ENCODE results near the gene KIF26B. TPM values are rescaled to one million over a fixed set of nuclear protein-coding genes. Genes with fewer than 3 reads are reported as not detected.

Gene KIF26B
- total RNA-seq, 1 experiment from 2014 or later, result 1.2 TPM

GRCh38 chr1:245609354-245610150 is 454.8 kb downstream of the KIF26B start (continued):
- TF ChIP-seq TEAD4 (CRISPR knock-in tag; IDR thresholded peaks at IDR 0.05), result no peak

- Mint-ChIP-seq H3K9me3 (no peaks in the 10 kb centered on the region), H3K36me3 (no peaks in the 10 kb centered on the region), H3K27ac (no peak overlapping the region), H3K4me3 (no peak overlapping the region), H3K4me1 (peaks cover 4% of the 10 kb centered on the region; the same call in 1 of the 2 replicates), H3K27me3 (ENCODE audit: low read depth) (no peaks in the 10 kb centered on the region)
- ChIA-PET CTCF (no interaction called here), POLR2A (no interaction called here)
- ATAC-seq, result no peak
- DNase-seq (ENCODE audit: low spot score), result no peak
- TF ChIP-seq FOXJ3 (CRISPR knock-in tag; IDR thresholded peaks at IDR 0.05; ENCODE audit: borderline replicate concordance) (no peak), ZNF232 (CRISPR knock-in tag; IDR thresholded peaks at IDR 0.05) (no peak), SMAD4 (CRISPR knock-in tag; IDR thresholded peaks at IDR 0.05) (no peak), RELA (CRISPR knock-in tag; IDR thresholded peaks at IDR 0.05; ENCODE audit: borderline replicate concordance) (no peak), MAX (CRISPR knock-in tag; IDR thresholded peaks at IDR 0.05) (no peak), NFE2L1 (CRISPR knock-in tag; IDR thresholded peaks at IDR 0.05) (no peak), ARID4B (CRISPR knock-in tag; IDR thresholded peaks at IDR 0.05; ENCODE audit: borderline replicate concordance) (no peak)
Measured at GRCh38 chr1:245611251-245611650, 456.5 kb downstream of the KIF26B start.

GRCh38 chr1:245614476-245614875 is 459.7 kb downstream of the KIF26B start:
- POLR2A ChIA-PET, result no interaction called here
- H3K9me3 Mint-ChIP-seq, result no peaks in the 10 kb centered on the region
- no peaks in the 10 kb centered on the region for H3K36me3 Mint-ChIP-seq
- TF ChIP-seq FOXP1 (CRISPR knock-in tag; IDR thresholded peaks at IDR 0.05; ENCODE audit: borderline replicate concordance), result no peak
- no peak for TF ChIP-seq ZNF671 (CRISPR knock-in tag; IDR thresholded peaks at IDR 0.05)
- no peak for TF ChIP-seq MXD4 (CRISPR knock-in tag; IDR thresholded peaks at IDR 0.05; ENCODE audit: borderline replicate concordance)
- TF ChIP-seq ZNF219 (CRISPR knock-in tag; IDR thresholded peaks at IDR 0.05; ENCODE audit: borderline replicate concordance), result no peak
- no peak for TF ChIP-seq GRHL2 (CRISPR knock-in tag; IDR thresholded peaks at IDR 0.05; ENCODE audit: insufficient replicate concordance, severe bottlenecking)
- TF ChIP-seq CREB1 (CRISPR knock-in tag; IDR thresholded peaks at IDR 0.05), result no peak
- no peak for TF ChIP-seq MAX (CRISPR knock-in tag; IDR thresholded peaks at IDR 0.05)
- TF ChIP-seq ETV6 (CRISPR knock-in tag; IDR thresholded peaks at IDR 0.05), result no peak
- TF ChIP-seq IRF2 (CRISPR knock-in tag; IDR thresholded peaks at IDR 0.05; ENCODE audit: borderline replicate concordance, low read depth), result no peak
- TF ChIP-seq ZBTB43 (CRISPR knock-in tag; IDR thresholded peaks at IDR 0.05), result no peak
- no peak for TF ChIP-seq ATF2 (CRISPR knock-in tag; IDR thresholded peaks at IDR 0.05; ENCODE audit: borderline replicate concordance, low read depth)
- no peak for TF ChIP-seq ZNF232 (CRISPR knock-in tag; IDR thresholded peaks at IDR 0.05)
- ATAC-seq (no peak; the same call in 1 of the 2 replicates), DNase-seq (ENCODE audit: low spot score) (no peak)
- CTCF ChIA-PET, result no interaction called here
- H3K27me3 Mint-ChIP-seq (ENCODE audit: low read depth), result no peaks in the 10 kb centered on the region
- H3K4me3 Mint-ChIP-seq, result no peak overlapping the region
- peaks cover 4% of the 10 kb centered on the region; the same call in 1 of the 2 replicates for H3K4me1 Mint-ChIP-seq
- H3K27ac Mint-ChIP-seq, result no peak overlapping the region
